Astrocyte of the spinal cord (primary cell): ENCODE data around the gene FBXL7.

ENCODE experiments used
- DNase-seq: peaks from one replicate; pipeline ENCODE4 v3.0.0; 2011; ENCODE audit warnings: low read depth, low spot score
- H3K4me3 ChIP-seq: 2 replicates; pipeline ENCODE4 v1.5.1; 2011; ENCODE audit warnings: low read depth, mild to moderate bottlenecking, low read length, moderate library complexity
- CTCF ChIP-seq: IDR thresholded peaks from 2 replicates; pipeline ENCODE4 v1.5.1; 2012; ENCODE audit warnings: low read depth, mild to moderate bottlenecking, low read length, inconsistent platforms
- in situ Hi-C: cut with HindIII; loops from 2 replicates; pipeline ENCODE4 v1.10.0; 2017; ENCODE audit warnings: low sequenced_read_pairs

FBXL7 gene

GRCh38 chr5:15623794-15624193 is 123.8 kb downstream of the FBXL7 start:
- TF ChIP-seq CTCF, result no peak
- H3K4me3 ChIP-seq, result no peak overlapping the region
- DNase-seq, result no peak
- in situ Hi-C loops, result no loop called here

GRCh38 chr5:15627109-15627508 is 127.1 kb downstream of the FBXL7 start:
- TF ChIP-seq CTCF, result no peak
- DNase-seq, result no peak
- H3K4me3 ChIP-seq, result no peak overlapping the region
- in situ Hi-C loops, result no loop called here

- DNase-seq, result no peak
- TF ChIP-seq CTCF, result no peak
- no peak overlapping the region for H3K4me3 ChIP-seq
- in situ Hi-C loops, result no loop called here
Observed at GRCh38 chr5:15627647-15628046, 127.7 kb downstream of the FBXL7 start.

GRCh38 chr5:15630441-15630840 is 130.5 kb downstream of the FBXL7 start:
- in situ Hi-C loops, result no loop called here
- H3K4me3 ChIP-seq, result no peak overlapping the region
- DNase-seq, result no peak
- TF ChIP-seq CTCF, result no peak

- H3K4me3 ChIP-seq, result no peak overlapping the region
- no peak for DNase-seq
- TF ChIP-seq CTCF, result no peak
- in situ Hi-C loops, result no loop called here
Observed at GRCh38 chr5:15634591-15635288, 134.8 kb downstream of the FBXL7 start.

GRCh38 chr5:15635289-15635616 is 135.3 kb downstream of the FBXL7 start:
- no peak for TF ChIP-seq CTCF
- H3K4me3 ChIP-seq, result no peak overlapping the region
- in situ Hi-C loops, result no loop called here
- DNase-seq, result no peak

GRCh38 chr5:15637345-15637744 is 137.4 kb downstream of the FBXL7 start:
- no peak for TF ChIP-seq CTCF
- H3K4me3 ChIP-seq, result no peak overlapping the region
- in situ Hi-C loops, result no loop called here
- DNase-seq, result no peak
